ENCODE measurements around the gene TCEAL5.
A peak's percentile ranks its signal among the peaks of the same experiment; 100 is the strongest.
"Not testable (repeated sequence)": the region's sequence is repeated elsewhere in the genome, so short reads cannot be mapped to it uniquely, and the experiment has no call there.

TCEAL5 gene, protein sequence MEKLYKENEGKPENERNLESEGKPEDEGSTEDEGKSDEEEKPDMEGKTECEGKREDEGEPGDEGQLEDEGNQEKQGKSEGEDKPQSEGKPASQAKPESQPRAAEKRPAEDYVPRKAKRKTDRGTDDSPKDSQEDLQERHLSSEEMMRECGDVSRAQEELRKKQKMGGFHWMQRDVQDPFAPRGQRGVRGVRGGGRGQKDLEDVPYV

GRCh38 chrX:103276581-103277002, at the start of gene TCEAL5:
Gene TCEAL5, minus strand, starts transcription at chrX:103276750. Its CDS starts 2,187 bp downstream, at chrX:103274563.
- no peak for DNase-seq (ENCODE audit: low read depth in 2 of 2)

DNA sequence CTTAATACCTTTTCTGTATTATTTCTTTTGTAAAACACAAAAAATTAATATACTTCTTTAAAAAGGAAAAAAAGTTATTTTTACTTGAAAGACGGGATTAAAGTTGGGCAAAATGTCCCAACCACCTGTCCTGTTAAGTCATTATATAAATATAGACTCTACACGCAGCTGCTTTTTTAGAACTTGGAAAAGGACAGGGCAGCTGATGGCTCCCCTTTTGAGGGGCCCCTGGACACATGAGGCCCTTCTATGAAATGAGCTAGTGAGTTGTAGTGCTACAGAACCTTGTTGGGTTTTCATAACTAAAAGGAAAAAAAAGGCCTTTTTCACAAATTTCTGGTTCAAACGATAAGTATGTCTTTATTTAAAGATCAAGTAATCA, 34.8 kb upstream of the TCEAL5 start:
- no peak for DNase-seq (ENCODE audit: low read depth in 2 of 2)

GRCh38 chrX:103310555-103311398, 34.2 kb upstream of the TCEAL5 start, which contains the start of gene BEX2:
Gene BEX2, minus strand, starts transcription at chrX:103310990. Its CDS starts 1,014 bp downstream, at chrX:103309976.
- DNase-seq (ENCODE audit: low read depth in 2 of 2) = no peak

DNA sequence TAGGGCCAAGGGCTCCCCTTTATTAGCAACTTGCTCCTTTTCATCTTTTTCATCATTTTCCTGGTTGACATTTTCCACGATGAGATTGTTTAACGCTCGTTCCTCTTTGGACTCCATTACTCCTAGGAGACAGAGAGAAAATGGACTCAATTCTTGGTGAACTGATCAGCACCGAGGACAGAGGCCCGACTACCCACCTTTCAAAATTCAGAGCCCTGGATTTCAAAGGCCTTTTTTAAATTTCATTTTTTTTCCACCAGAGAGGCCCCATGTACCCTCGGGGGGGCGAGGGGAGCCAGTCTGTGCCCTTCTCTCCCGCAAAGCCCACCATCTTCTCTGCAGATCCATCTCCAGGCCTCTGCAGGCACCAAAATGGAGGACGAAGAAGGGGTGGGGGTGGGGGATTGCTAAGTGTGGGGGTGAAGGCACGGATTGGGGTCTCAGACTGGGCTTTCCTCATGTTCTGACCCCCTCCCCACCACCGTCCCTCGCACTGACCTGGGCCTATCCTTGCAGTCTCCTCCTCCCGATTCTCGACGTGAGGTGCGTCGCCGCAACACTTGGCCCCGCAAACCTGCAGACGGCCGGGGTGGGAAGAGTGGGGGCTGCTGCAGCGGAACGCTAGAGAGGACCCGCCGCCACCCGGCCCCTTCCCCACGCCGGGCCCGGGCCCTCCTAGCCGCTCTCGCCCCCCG, 33.5 kb upstream of the TCEAL5 start:
- no peak for DNase-seq (ENCODE audit: low read depth in 2 of 2)

DNA sequence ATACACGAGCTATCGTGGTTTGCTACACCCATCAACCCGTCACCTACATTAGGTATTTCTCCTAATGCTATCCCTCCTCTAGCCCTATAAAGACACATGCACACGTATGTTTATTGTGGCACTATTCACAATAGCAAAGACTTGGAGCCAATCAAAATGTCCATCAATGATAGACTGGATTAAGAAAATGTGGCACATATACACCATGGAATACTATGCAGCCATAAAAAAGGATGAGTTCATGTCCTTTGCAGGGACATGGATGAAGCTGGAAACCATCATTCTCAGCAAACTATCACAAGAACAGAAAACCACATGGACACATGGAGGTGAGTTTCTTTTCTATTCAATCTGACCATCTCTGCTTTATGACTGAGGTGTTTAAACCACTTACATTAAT, 29.1 kb upstream of the TCEAL5 start:
- DNase-seq (ENCODE audit: low read depth in 2 of 2) = not testable (repeated sequence)

- DNase-seq (ENCODE audit: low read depth in 2 of 2) = no peak
Measured at GRCh38 chrX:103304705-103305104, 28.2 kb upstream of the TCEAL5 start.

GRCh38 chrX:103293118-103293517, 16.6 kb upstream of the TCEAL5 start:
- no peak for DNase-seq (ENCODE audit: low read depth in 2 of 2)

GRCh38 chrX:103279624-103280023, 3.1 kb upstream of the TCEAL5 start:
- DNase-seq (ENCODE audit: low read depth in 2 of 2) = no peak

- no peak for DNase-seq (ENCODE audit: low read depth in 2 of 2)
Measured at GRCh38 chrX:103275947-103276567, 493 bp downstream of the TCEAL5 start.

- no peak for DNase-seq (ENCODE audit: low read depth in 2 of 2)
Measured at GRCh38 chrX:103274284-103274683, 2.3 kb downstream of the TCEAL5 start.

DNA sequence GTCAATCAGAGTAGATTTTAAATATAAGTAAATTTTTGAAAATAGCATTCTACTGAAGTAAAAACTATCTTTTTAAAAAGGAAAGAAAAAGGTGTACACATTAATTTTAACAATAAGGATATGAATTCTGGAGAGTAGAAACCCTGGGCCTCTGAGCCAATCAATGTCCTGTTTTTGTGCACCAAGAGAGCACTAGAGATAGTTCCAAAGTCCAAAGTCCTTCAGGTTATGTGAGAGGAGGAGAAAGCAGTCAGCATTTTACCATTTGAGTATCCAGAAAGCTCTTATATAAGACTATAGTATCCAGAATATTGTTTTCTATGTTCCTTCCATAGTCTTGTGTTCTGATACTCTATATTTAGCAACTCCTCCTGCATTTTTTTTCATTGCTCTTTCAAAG, 18.3 kb downstream of the TCEAL5 start:
- no peak for DNase-seq (ENCODE audit: low read depth in 2 of 2)

DNA sequence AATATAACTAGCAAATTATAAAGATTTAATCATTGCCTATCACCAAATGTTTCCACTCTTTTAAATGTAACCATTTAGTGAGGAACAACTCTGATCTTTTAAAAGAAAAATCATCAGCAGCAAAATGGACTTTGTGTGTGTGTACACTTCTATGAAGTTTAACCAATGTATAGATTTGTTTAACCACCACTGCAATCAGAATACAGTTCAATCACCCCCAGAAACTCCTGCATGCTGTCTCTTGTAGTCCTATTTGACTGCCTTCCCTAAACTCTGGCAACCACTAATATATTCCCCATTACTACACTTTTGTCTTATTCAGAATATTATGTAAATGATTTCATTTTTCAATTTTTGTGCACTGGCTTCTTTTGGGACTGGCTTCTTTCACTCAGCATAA, 19.9 kb downstream of the TCEAL5 start:
- DNase-seq (ENCODE audit: low read depth in 2 of 2) = no peak

- peak; percentile 34 to 38 for DNase-seq (ENCODE audit: low read depth in 2 of 2)
Measured at GRCh38 chrX:103254921-103255493, 21.5 kb downstream of the TCEAL5 start, which contains the start of gene TCEAL8. Gene TCEAL8, minus strand, starts transcription at chrX:103255155. Its CDS starts 1,176 bp downstream, at chrX:103253979.

- peak in 1 of 2 experiments; percentile 1 for DNase-seq (ENCODE audit: low read depth in 2 of 2)
Measured at GRCh38 chrX:103254171-103254824, 22.3 kb downstream of the TCEAL5 start.

GRCh38 chrX:103253608-103254007, 22.9 kb downstream of the TCEAL5 start:
- no peak for DNase-seq (ENCODE audit: low read depth in 2 of 2)

- no peak for DNase-seq (ENCODE audit: low read depth in 2 of 2)
Measured at GRCh38 chrX:103250977-103251376, 25.6 kb downstream of the TCEAL5 start.

DNA sequence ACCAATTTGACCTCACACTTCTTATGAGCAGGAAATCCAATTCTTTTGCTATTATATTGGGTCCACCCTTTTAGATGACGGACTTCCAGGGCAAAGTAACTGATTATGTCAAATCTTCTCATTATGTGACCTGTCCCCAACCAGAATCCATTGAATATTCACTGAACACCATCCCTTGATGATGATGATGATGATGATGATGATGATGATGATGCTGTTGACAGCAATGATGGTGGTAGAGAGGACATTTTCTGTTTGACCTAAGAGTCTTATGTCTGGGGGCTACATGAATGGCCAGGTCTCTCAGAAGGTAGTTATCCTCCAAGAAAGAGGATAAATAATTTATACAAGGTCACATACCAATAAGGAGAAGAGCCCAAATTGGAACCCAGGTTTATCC, 26.7 kb downstream of the TCEAL5 start:
- no peak for DNase-seq (ENCODE audit: low read depth in 2 of 2)

- no peak for DNase-seq (ENCODE audit: low read depth in 2 of 2)
Measured at GRCh38 chrX:103248553-103248952, 28.0 kb downstream of the TCEAL5 start.

DNA sequence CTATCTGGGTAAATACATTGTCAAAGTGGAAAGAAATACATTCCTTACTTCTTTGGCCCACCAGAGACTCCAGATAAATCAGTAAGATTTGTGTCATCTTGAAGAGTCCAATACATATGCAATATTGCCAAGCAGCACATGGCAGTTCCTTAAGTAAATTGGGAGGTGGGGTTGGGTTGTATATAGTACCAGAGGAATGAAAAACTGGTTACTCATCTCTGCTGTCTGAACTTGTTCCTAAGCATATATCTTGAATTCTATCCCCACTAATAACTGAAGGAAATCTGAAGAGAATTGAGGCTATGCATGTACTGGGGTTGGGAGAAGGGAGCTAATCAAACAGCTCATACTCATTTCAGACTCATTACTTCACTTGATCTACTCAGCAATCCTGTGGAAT, 36.4 kb downstream of the TCEAL5 start:
- DNase-seq (ENCODE audit: low read depth in 2 of 2) = no peak

DNA sequence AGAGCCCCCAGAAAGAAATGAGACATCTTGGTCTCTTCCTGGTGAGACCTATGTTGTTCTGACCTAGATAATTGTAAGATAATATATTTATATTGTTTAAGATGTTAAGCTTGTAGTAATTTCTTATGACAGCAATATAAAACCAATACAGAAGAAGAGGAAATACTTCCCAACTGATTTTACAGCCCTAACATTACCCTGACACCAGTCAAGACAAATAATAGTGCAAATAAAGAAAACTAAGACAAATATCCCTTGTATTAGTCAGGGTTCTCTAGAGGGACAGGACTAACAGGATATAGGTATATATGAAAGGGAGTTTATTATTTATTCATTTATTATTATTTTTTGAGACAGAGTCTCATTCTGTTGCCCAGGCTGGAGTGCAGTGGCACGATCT, 40.3 kb downstream of the TCEAL5 start:
- no peak for DNase-seq (ENCODE audit: low read depth in 2 of 2)

DNA sequence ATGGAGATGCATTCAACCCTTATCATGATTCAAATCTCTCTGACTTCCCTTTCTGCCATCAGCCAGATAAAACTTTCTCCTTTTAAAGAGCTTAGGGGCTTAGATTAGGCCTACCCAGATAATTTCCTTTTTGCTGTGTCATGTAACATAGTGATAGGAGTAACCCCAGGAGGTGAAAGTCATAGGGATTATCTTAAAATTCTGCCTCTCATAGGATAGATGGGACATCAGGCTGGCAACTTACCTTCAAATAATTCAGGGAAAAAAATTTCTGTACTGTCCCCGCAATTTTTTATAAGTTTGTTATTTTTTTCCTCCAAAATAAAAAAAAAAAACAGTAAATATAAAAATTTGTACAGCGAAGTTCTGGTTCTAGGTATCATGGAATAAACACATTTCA, 40.9 kb downstream of the TCEAL5 start:
- not testable (repeated sequence) for DNase-seq (ENCODE audit: low read depth in 2 of 2)

All from fibroblast of skin of left quadriceps (primary cell).